Activated CD4-positive, alpha-beta T cell treated with anti-CD3 and anti-CD28 coated beads, Interleukin-2, Interleukin-4, amounts not matched to agents 100 ng/mL and 50 ng/mL, durations not matched to agents 16 hours and 8 hours (primary cell): Measurements from ENCODE around the gene EXT2.

Experiments used
- DNase-seq: peaks from one replicate; pipeline ENCODE4 v3.0.0-alpha.2; 2020; ENCODE audit warnings: low spot score

EXT2 gene

GRCh38 chr11:44133335-44133946 is 38.0 kb downstream of the EXT2 start:
- peak; percentile 9 for DNase-seq

- no peak for DNase-seq
Observed at GRCh38 chr11:44134625-44135024, 39.1 kb downstream of the EXT2 start.

GRCh38 chr11:44136176-44136945 is 40.9 kb downstream of the EXT2 start:
- DNase-seq = no peak

GRCh38 chr11:44137057-44137456 is 41.6 kb downstream of the EXT2 start:
- DNase-seq = no peak

- no peak for DNase-seq
Observed at GRCh38 chr11:44138286-44138685, 42.8 kb downstream of the EXT2 start.

DNA sequence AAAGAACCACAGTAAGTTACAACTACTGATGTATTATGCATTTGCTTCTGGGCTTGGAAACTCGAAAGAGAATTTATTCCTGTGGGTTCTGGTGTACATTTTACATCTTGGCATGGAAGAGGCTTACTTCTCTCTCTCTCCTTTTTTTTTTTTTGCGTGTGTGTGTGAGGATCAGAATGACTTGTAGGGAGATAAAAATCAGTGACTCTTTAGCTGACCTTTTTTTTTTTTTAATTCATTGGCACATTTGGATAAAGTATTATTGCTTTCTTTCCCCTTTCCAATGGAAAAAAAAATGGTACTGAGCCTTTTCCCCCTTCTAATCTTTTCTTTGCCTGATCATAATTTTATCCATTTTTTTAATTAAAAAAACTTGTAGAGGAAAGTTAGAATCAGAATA is 43.5 kb downstream of the EXT2 start:
- DNase-seq = no peak

DNA sequence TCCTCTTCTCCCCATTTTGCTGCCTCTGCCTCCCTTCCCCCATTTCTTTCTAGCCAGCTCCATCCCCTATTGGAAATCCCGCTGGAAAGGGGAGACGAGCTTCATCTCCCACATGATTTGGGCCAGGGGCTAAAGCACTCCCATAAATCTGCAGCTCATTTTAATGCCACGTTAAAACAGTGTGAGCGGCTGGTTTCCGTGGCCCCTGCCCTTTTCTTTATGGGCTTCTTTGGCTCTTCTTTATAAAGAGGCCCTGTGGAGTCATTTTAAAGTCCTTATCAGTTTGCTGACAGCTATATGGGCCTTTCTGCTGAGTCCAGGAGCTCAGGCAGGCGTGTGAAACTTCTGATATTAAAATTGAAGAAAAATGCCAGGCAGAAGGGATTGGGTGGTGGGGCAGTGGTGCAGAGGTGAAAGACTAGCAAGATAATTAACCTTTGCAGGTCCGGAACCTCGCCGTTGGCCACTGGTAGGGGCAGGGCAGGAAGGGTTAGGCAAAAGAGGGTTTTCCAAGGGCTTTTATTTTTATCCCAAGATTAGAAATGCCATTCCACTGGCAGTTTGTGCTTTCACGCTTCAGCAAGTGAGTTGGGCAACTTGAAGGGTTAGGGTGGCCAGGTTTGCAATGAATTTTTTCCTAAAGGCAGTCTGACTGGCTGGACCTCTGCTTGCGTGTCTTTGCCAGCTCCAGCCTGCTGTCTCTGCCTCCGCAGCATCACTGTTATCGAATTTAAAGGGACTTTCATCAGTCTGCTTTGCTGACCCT is 44.3 kb downstream of the EXT2 start:
- no peak for DNase-seq

DNA sequence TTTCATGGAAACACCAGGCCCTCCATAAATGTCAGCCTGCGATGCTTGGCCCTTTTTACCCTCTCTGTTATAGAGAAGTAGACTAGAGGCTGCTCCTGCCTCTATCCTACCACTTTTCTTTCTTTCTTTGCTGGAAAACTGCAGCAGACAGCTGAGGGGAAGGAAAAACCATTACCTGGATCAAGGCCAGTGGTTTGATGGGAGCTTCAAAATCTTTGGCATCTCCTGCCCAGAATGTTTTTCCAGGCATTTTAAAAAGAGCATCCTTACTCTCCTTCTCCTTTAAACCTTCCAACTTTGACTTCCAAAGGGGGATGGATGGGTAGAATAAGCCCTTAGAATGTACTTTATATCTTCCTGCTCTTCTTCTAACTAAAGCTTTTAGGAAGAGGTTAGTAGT is 44.9 kb downstream of the EXT2 start:
- DNase-seq = no peak

- DNase-seq = no peak
Observed at GRCh38 chr11:44140805-44141204, 45.3 kb downstream of the EXT2 start.

GRCh38 chr11:44143987-44144909 is 48.8 kb downstream of the EXT2 start:
- no peak for DNase-seq

GRCh38 chr11:44145011-44145775 is 49.7 kb downstream of the EXT2 start:
- DNase-seq = no peak

DNA sequence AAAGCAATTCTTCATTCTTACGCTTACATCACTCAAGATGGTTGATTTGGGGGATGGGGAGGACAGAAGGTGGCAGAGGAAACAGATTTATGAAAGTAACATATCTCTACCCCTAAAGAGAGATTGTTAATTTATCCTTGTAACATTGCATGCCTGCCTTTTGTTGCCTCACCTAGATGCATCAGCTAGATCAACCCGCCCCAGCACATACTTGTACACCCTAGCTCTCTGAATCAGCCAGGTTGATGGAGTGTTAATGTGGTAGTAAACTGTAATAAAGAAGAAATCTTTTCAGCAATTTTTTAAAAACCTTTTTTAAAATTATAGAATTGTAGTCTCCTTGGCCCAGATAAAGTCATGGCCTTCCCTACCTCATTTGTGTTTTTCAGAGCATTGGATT is 51.5 kb downstream of the EXT2 start:
- no peak for DNase-seq

DNA sequence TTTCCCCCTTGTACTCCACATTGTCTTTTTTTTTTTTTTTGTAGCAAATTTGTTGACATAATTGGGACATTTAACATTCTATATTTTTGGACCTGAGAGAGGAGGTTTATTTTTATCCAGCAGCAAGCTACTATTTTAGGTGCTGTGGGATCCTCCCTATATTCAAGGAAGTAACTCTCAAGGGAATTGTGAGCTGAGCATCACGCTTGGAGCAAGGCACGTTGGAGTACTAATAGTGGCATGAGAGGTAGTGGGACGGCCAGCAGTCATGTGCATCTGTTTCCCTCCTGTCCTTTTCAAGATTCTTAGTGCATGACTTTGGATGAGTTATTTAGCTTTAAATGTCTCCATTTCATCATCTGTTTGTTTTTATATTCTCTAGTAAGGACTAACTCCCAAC is 52.3 kb downstream of the EXT2 start:
- DNase-seq = no peak

- no peak for DNase-seq
Observed at GRCh38 chr11:44149651-44150050, 54.2 kb downstream of the EXT2 start.

- no peak for DNase-seq
Observed at GRCh38 chr11:44150401-44150800, 54.9 kb downstream of the EXT2 start.

DNA sequence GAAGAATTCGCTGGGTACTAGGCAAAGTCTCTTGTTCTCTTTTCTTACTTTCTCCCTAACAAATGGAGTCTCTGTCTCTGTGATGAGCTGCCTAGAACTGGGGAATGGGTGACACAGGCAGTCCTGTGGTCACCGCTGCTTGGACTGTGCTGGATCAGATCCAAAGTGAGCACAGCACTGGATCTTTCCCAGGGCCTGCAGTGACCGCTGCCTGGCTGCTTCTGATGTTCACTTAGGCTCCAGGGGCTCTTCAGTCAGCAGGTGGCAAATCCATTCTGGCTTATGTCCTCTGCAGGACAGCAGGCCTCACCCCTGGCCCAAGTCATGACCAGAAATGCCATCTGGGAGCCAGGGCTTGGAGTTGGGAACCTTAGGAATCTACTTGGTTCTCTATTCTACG is 61.5 kb downstream of the EXT2 start:
- no peak for DNase-seq

GRCh38 chr11:44158384-44158783 is 62.9 kb downstream of the EXT2 start:
- no peak for DNase-seq

DNA sequence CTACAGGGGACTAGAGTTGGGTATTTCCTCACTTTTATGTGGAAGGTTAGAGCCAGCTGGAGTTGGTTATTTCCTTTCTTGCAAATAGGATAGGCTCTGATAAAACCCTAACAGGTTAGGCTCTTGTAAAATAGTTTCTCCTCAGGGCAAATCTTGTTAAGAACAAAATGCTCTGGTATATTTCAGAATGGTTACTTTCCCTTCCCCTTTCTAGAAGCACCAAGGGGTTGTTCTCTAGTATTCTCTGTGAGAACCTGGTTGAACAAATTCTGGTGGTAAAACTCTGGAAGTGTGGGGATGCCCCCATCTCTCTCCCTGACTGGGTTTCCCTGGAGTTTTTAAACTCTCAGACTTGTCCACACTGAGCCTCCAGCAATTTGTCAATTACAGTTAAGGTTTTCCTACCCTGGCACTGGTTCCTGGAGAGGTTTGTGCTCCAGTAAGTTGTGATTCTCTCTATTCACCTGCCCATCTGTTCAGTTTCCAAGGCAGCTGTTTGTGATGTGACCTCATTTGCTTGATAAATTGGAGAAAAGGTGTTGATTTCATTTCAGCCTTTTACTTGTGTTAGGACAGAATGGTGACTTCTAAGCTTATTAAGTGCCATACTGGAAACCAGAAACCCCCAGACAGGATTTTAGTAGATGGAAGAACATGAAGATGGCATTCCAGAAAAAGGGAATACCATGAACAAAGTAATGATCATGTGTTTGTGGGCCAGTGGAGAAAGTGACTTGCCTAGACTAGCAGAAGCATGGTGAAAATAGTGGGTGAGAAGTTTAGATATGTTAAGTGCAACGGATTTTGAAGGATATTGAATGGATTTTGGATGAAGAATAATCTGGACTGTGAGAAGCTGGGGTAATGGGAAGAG is 64.6 kb downstream of the EXT2 start:
- no peak for DNase-seq

- DNase-seq = no peak
Observed at GRCh38 chr11:44162004-44162403, 66.5 kb downstream of the EXT2 start.

DNA sequence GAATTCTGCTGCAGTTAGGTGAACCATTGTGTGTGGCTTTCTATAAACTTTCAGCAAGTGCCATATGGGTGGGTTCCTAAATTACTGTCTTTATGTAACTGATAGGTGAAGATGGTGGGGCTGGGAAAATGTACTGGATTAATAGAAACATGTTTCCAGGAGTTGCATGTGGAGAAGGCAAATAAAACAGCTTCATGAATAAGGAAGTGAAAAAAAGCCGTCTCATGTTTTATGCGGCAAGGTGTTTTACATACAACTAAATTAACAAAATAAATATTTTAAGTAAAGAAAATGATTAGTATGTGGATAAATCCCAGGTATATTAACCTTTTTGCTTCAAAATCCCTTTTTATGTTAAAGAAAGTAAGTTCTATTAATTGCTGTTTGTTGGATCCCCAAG is 67.2 kb downstream of the EXT2 start:
- no peak for DNase-seq
